ENCODE data around the gene AGBL3. TPM values are rescaled to one million over a fixed set of nuclear protein-coding genes. Genes with fewer than 3 reads are reported as not detected.

The AGBL3 gene
- total and polyA plus RNA-seq, 9 of the 15 experiments (the other 6 are each of a cell fraction or from before 2014, with no cell fraction given) = 0.54 to 2.9 (median 1.7) TPM

DNA sequence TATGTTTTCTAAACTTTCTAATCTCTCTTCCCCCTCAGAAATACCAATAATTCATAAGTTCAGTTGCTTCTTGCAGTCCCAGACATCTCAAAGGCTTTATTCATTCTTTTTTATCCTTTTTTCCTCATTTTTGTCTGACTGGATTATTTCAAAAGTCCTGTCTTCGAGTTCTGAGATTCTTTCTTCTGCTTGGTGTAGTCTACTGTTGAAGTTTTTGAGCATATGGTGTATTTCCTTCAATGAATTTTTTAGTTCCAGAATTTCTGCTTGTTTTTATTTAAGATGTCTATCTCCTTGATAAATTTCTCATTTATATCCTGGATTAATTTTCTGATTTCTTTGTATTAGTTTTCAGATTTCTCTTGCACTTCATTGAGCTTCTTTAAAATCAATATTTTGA is 170.0 kb downstream of the AGBL3 start (continued):
- TF ChIP-seq STAT5B (CRISPR knock-in tag; IDR thresholded peaks at IDR 0.05) (no peak), ZNF518B (CRISPR knock-in tag; IDR thresholded peaks at IDR 0.05) (no peak), SETDB1 (IDR thresholded peaks at IDR 0.05; ENCODE audit: low read length) (no peak), ZBTB17 (CRISPR knock-in tag; IDR thresholded peaks at IDR 0.05) (no peak), DPF2 (IDR thresholded peaks at IDR 0.05) (no peak), ZNF830 (CRISPR knock-in tag; IDR thresholded peaks at IDR 0.05) (no peak), SMAD1 (IDR thresholded peaks at IDR 0.05; ENCODE audit: low read depth, low read length, partially characterized antibody) (no peak), TRIM28 (IDR thresholded peaks at IDR 0.05) (peak; percentile 98), BRF2 (IDR thresholded peaks at IDR 0.05; ENCODE audit: borderline replicate concordance, insufficient read depth, insufficient read length) (no peak), NR2C2 (CRISPR knock-in tag; IDR thresholded peaks at IDR 0.05) (no peak), NR2C2 (tag; IDR thresholded peaks at IDR 0.05) (no peak), ZNF280A (IDR thresholded peaks at IDR 0.05; ENCODE audit: low read depth, partially characterized antibody) (peak; percentile 97), MAZ (CRISPR knock-in tag; conservative IDR thresholded peaks at IDR 0.05 in 1 of 2, IDR thresholded peaks at IDR 0.05 in 1 of 2) (no peak), MBD2 (IDR thresholded peaks at IDR 0.05; ENCODE audit: borderline replicate concordance, low read depth) (no peak), SMARCC2 (IDR thresholded peaks at IDR 0.05; ENCODE audit: low read depth) (no peak), GATA2 (CRISPR knock-in tag; IDR thresholded peaks at IDR 0.05) (no peak), CREB3 (tag; conservative IDR thresholded peaks at IDR 0.05; ENCODE audit: low read depth) (no peak), ZNF140 (CRISPR knock-in tag; IDR thresholded peaks at IDR 0.05) (no peak), ZNF253 (CRISPR knock-in tag; conservative IDR thresholded peaks at IDR 0.05) (no peak), ZNF780A (CRISPR knock-in tag; IDR thresholded peaks at IDR 0.05) (no peak), MTA2 (IDR thresholded peaks at IDR 0.05; ENCODE audit: low read depth) (no peak)
- TF ChIP-seq, protein P1, sequence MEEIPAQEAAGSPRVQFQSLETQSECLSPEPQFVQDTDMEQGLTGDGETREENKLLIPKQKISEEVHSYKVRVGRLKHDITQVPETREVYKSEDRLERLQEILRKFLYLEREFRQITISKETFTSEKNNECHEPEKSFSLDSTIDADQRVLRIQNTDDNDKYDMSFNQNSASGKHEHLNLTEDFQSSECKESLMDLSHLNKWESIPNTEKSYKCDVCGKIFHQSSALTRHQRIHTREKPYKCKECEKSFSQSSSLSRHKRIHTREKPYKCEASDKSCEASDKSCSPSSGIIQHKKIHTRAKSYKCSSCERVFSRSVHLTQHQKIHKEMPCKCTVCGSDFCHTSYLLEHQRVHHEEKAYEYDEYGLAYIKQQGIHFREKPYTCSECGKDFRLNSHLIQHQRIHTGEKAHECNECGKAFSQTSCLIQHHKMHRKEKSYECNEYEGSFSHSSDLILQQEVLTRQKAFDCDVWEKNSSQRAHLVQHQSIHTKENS (CRISPR knock-in tag; IDR thresholded peaks at IDR 0.05) = no peak
